Spleen (tissue), 11 donors: Measurements from ENCODE around the gene ASB3. TPM values are rescaled to one million over a fixed set of nuclear protein-coding genes. Genes with fewer than 3 reads are reported as not detected.

ENCODE experiments used
- DNase-seq: peaks from one replicate; pipeline ENCODE4 v3.0.0-alpha.2; 2020
- H3K27ac ChIP-seq, 8 donors: fragments of 200-600 bp; sonication (generic) in 7 of 8; 1 replicate in 4 of 8; 2 replicates in 4 of 8; pipeline versions ENCODE4 v1.5.0 to v1.8.0; 2016 to 2021; ENCODE audit warnings: inconsistent platforms in 4 of 8, mild to moderate bottlenecking in 4 of 8, moderate library complexity in 1 of 8
- H3K27me3 ChIP-seq, 7 donors: fragments of 200-600 bp; sonication (generic) in 6 of 7; replicated peaks in 1 of 7; 1 replicate in 4 of 7; 2 replicates in 3 of 7; pipeline versions ENCODE4 v1.5.0 to v1.8.0; 2016 to 2021; ENCODE audit warnings: inconsistent platforms in 3 of 7, mild to moderate bottlenecking in 1 of 7
- H3K36me3 ChIP-seq, 6 donors: fragments of 200-600 bp; sonication (generic) in 5 of 6; 1 replicate in 4 of 6; 2 replicates in 2 of 6; pipeline versions ENCODE4 v1.5.0 to v1.8.0; 2016 to 2021; ENCODE audit warnings: inconsistent platforms in 2 of 6
- H3K4me1 ChIP-seq, 6 donors: fragments of 200-600 bp; sonication (generic) in 5 of 6; 1 replicate in 3 of 6; 2 replicates in 3 of 6; pipeline versions ENCODE4 v1.5.0 to v1.8.0; 2016 to 2021; ENCODE audit warnings: inconsistent platforms in 3 of 6
- H3K4me3 ChIP-seq, 8 donors: fragments of 200-600 bp; sonication (generic) in 7 of 8; 1 replicate in 4 of 8; 2 replicates in 4 of 8; pipeline versions ENCODE4 v1.5.0 to v1.8.0; 2016 to 2021; ENCODE audit warnings: inconsistent platforms in 4 of 8, mild to moderate bottlenecking in 4 of 8, moderate library complexity in 2 of 8
- H3K9me3 ChIP-seq, 8 donors: fragments of 200-600 bp; sonication (generic) in 7 of 8; 1 replicate in 4 of 8; 2 replicates in 4 of 8; pipeline versions ENCODE4 v1.5.0 to v1.8.0; 2016 to 2021; ENCODE audit warnings: inconsistent platforms in 4 of 8
- CTCF ChIP-seq, 11 experiments: fragments of 200-600 bp in 7 of 11; fragments of 450-650 bp in 4 of 11; sonication (generic) in 4 of 11; IDR thresholded peaks in 8 of 11; conservative IDR thresholded peaks in 3 of 11; 1 replicate in 7 of 11; 2 replicates in 4 of 11; pipeline versions ENCODE4 v1.4.0 to v1.8.0; 2016 to 2021; ENCODE audit warnings: antibody characterized with exemption in 11 of 11, inconsistent platforms in 4 of 11, mild to moderate bottlenecking in 1 of 11
- POLR2A ChIP-seq, 3 donors: fragments of 450-650 bp; IDR thresholded peaks; one replicate each; pipeline ENCODE4 v1.5.1; 2017; ENCODE audit warnings: antibody characterized with exemption in 3 of 3, mild to moderate bottlenecking in 1 of 3
- POLR2AphosphoS5 ChIP-seq, 3 donors: sonication (generic); formaldehyde crosslinking; IDR thresholded peaks; one replicate each; pipeline ENCODE4 v1.5.1; 2017; ENCODE audit warnings: antibody characterized with exemption in 3 of 3
- WGBS, 5 donors: extraction: QIAGEN DNeasy Blood & Tissue Kit in 3 of 5; methylation state at CpG; one replicate each; pipeline versions ENCODE4 v1.1.5 to v1.1.7; 2013 to 2018; 5-methylcytosine and 5-hydroxymethylcytosine counted together
- intact Hi-C: fragments of 100-400 bp; cut with DNase I; formaldehyde crosslinking; loops from one replicate; pipeline ENCODE4 v1.15.0; 2023; ENCODE audit warnings: low total_unique reads
- polyA plus RNA-seq, 3 donors: library from polyadenylated mRNA; stranded (reverse); fragments of 200-250 nt; gene quantifications; one replicate each; pipeline ENCODE4 v1.2.1, GENCODE V29; 2013
- total RNA-seq, 7 donors: library from RNA; depleted of rRNA in 3 of 7; stranded (reverse); fragments of >200 nt in 3 of 7; fragmentation: NEBNext Ultra II Directional in 4 of 7; extraction: Animal tissue kit (Norgen Biotek cat#: 25700) in 4 of 7; gene quantifications; one replicate each; pipeline versions ENCODE4 v1.1.0 to v1.2.1, GENCODE V29; 2016 to 2021
- donor health status: healthy with polysubstance abuse.
- donor health status: DM: no; HTN: no; CAD: no; lungs with moderate emphysema.
- donor health status: DM: no; HTN: no; CAD: no.
- donor health status: Bipolar disorder and iron deficiency.
- donor health status: healthy.
- donor health status: DM: no; HTN: no; CAD: no.
- donor health status: DM: yes; HTN: yes; CAD: no.

ASB3 gene
- total and polyA plus RNA-seq, 10 donors, result 7.7 to 28.1 (median 20.5) TPM

GRCh38 chr2:53780056-53780455 is 6.7 kb downstream of the ASB3 start:
- H3K27me3 ChIP-seq, result no peaks in the 10 kb centered on the region
- peaks cover 0 to 52% (median 9%) of the 10 kb centered on the region in 6 donors for H3K36me3 ChIP-seq
- no peak overlapping the region for H3K27ac ChIP-seq
- no peaks in the 10 kb centered on the region for H3K9me3 ChIP-seq
- no peak overlapping the region for H3K4me3 ChIP-seq
- 89 to 97% (median 90%) methylated on average over 4 of the region's 4 CpGs for WGBS, 5 donors
- TF ChIP-seq POLR2AphosphoS5 (IDR thresholded peaks at IDR 0.05), result no peak
- no peak for TF ChIP-seq CTCF (IDR thresholded peaks at IDR 0.05 in 8 of 11, conservative IDR thresholded peaks at IDR 0.05 in 3 of 11)
- no peak for TF ChIP-seq POLR2A (IDR thresholded peaks at IDR 0.05)
- intact Hi-C loops, result no loop called here
- H3K4me1 ChIP-seq, result peaks cover 12 to 33% (median 15%) of the 10 kb centered on the region in 6 donors
- DNase-seq, result no peak

- H3K27ac ChIP-seq, result no peak overlapping the region
- peaks cover 0 to 61% (median 9%) of the 10 kb centered on the region in 6 donors for H3K36me3 ChIP-seq
- H3K9me3 ChIP-seq, result no peaks in the 10 kb centered on the region
- no peak for TF ChIP-seq CTCF (IDR thresholded peaks at IDR 0.05 in 8 of 11, conservative IDR thresholded peaks at IDR 0.05 in 3 of 11)
- 78 to 88% (median 81%) methylated on average over 5 of the region's 5 CpGs for WGBS, 5 donors
- intact Hi-C loops, result no loop called here
- no peak overlapping the region for H3K4me3 ChIP-seq
- no peak for DNase-seq
- no peaks in the 10 kb centered on the region for H3K27me3 ChIP-seq
- H3K4me1 ChIP-seq, result peaks cover 0 to 19% (median 4%) of the 10 kb centered on the region in 6 donors
These were observed 8.1 kb downstream of the ASB3 start for GRCh38 chr2:53778536-53779162.

- no peaks in the 10 kb centered on the region for H3K27me3 ChIP-seq
- no peaks in the 10 kb centered on the region for H3K9me3 ChIP-seq
- H3K27ac ChIP-seq, result no peak overlapping the region
- DNase-seq, result no peak
- peaks cover 0 to 60% (median 8%) of the 10 kb centered on the region in 6 donors for H3K36me3 ChIP-seq
- 41 to 62% (median 46%) methylated on average over 1 of the region's 1 CpG for WGBS, 5 donors
- peaks cover 0 to 5% (median 0%) of the 10 kb centered on the region in 6 donors for H3K4me1 ChIP-seq
- intact Hi-C loops, result no loop called here
- TF ChIP-seq CTCF (IDR thresholded peaks at IDR 0.05 in 8 of 11, conservative IDR thresholded peaks at IDR 0.05 in 3 of 11), result no peak
- no peak for TF ChIP-seq POLR2A (IDR thresholded peaks at IDR 0.05)
- no peak for TF ChIP-seq POLR2AphosphoS5 (IDR thresholded peaks at IDR 0.05)
- H3K4me3 ChIP-seq, result no peak overlapping the region
These were observed 9.6 kb downstream of the ASB3 start for GRCh38 chr2:53777134-53777533.

- Histone ChIP-seq H3K27ac (no peak overlapping the region), H3K36me3 (peaks cover 0 to 16% (median under 1%) of the 10 kb centered on the region in 6 donors), H3K27me3 (no peaks in the 10 kb centered on the region), H3K4me1 (peaks cover 10 to 28% (median 20%) of the 10 kb centered on the region in 6 donors), H3K4me3 (no peak overlapping the region), H3K9me3 (no peaks in the 10 kb centered on the region)
- TF ChIP-seq POLR2A (IDR thresholded peaks at IDR 0.05) (no peak), CTCF (IDR thresholded peaks at IDR 0.05 in 8 of 11, conservative IDR thresholded peaks at IDR 0.05 in 3 of 11) (no peak), POLR2AphosphoS5 (IDR thresholded peaks at IDR 0.05) (no peak)
- WGBS, 5 donors, result 76 to 87% (median 81%) methylated on average over 4 of the region's 4 CpGs
- intact Hi-C loops, result no loop called here
- no peak for DNase-seq
These were observed 16.5 kb downstream of the ASB3 start for GRCh38 chr2:53770264-53770663.
